SH-SY5Y (cell line): ENCODE measurements around the gene DLG2.

ENCODE experiments used
- GATA2 ChIP-seq: IDR thresholded peaks from 2 replicates; pipeline ENCODE4 v1.6.1; 2011; ENCODE audit warnings: mild to moderate bottlenecking, low read depth, low read length
- GATA3 ChIP-seq: IDR thresholded peaks from 2 replicates; pipeline ENCODE4 v1.6.1; 2011; ENCODE audit warnings: low read depth, mild to moderate bottlenecking, low read length, moderate library complexity

- TF ChIP-seq GATA2: no peak
- no peak for TF ChIP-seq GATA3
These were observed 2217.3 kb downstream of the DLG2 start for GRCh38 chr11:83409891-83410290.
